GM18520 (cell line): ENCODE measurements around the gene FAM120B.
"Not testable (repeated sequence)": the region's sequence is repeated elsewhere in the genome, so short reads cannot be mapped to it uniquely, and the experiment has no call there.

Experiments used
- ATAC-seq: cut with Tn5 transposase; IDR thresholded peaks from one replicate; pipeline ENCODE4 v1.9.1; 2021; ENCODE audit not compliant: unreplicated experiment

The FAM120B gene

GRCh38 chr6:170306324-170307079 is at the start of gene FAM120B:
FAM120B (plus strand) TSS chr6:170306758; CDS start chr6:170317391, 10,633 bp downstream.
- peak; percentile 97 for ATAC-seq

GRCh38 chr6:170257376-170257775 is 49.2 kb upstream of the FAM120B start:
- no peak for ATAC-seq

GRCh38 chr6:170258407-170258806 is 48.2 kb upstream of the FAM120B start:
- ATAC-seq = no peak

GRCh38 chr6:170259278-170259677 is 47.3 kb upstream of the FAM120B start:
- ATAC-seq = no peak

GRCh38 chr6:170260686-170261085 is 45.9 kb upstream of the FAM120B start:
- no peak for ATAC-seq

GRCh38 chr6:170261643-170262488 is 44.7 kb upstream of the FAM120B start:
- ATAC-seq = no peak

- ATAC-seq = no peak
Measured at GRCh38 chr6:170262489-170263088, 44.0 kb upstream of the FAM120B start.

- no peak for ATAC-seq
Measured at GRCh38 chr6:170263410-170263809, 43.1 kb upstream of the FAM120B start.

- no peak for ATAC-seq
Measured at GRCh38 chr6:170264086-170264485, 42.5 kb upstream of the FAM120B start.

GRCh38 chr6:170264644-170265043 is 41.9 kb upstream of the FAM120B start:
- not testable (repeated sequence) for ATAC-seq

- no peak for ATAC-seq
Measured at GRCh38 chr6:170265655-170266054, 40.9 kb upstream of the FAM120B start.

- ATAC-seq = no peak
Measured at GRCh38 chr6:170266061-170266825, 40.3 kb upstream of the FAM120B start.

GRCh38 chr6:170267688-170268087 is 38.9 kb upstream of the FAM120B start:
- no peak for ATAC-seq

- ATAC-seq = no peak
Measured at GRCh38 chr6:170268216-170269129, 38.1 kb upstream of the FAM120B start.

GRCh38 chr6:170269151-170269845 is 37.3 kb upstream of the FAM120B start:
- ATAC-seq = no peak

GRCh38 chr6:170269846-170270541 is 36.6 kb upstream of the FAM120B start:
- ATAC-seq = no peak

GRCh38 chr6:170270984-170271593 is 35.5 kb upstream of the FAM120B start:
- ATAC-seq = no peak

- peak; percentile 74 for ATAC-seq
Measured at GRCh38 chr6:170271771-170272314, 34.7 kb upstream of the FAM120B start.
